Stimulated activated CD4-positive, alpha-beta T cell treated with anti-CD3 and anti-CD28 coated beads, Interleukin-12 subunit alpha, Interleukin-12 subunit beta, amount 100 ng/mL, for 4 hours (primary cell): ENCODE data around the gene CCPG1.
A peak's percentile ranks its signal among the peaks of the same experiment; 100 is the strongest.
"Not testable (repeated sequence)": the region's sequence is repeated elsewhere in the genome, so short reads cannot be mapped to it uniquely, and the experiment has no call there.

ENCODE experiments used
- DNase-seq: peaks from one replicate; pipeline ENCODE4 v3.0.0-alpha.2; 2020

The CCPG1 gene, protein sequence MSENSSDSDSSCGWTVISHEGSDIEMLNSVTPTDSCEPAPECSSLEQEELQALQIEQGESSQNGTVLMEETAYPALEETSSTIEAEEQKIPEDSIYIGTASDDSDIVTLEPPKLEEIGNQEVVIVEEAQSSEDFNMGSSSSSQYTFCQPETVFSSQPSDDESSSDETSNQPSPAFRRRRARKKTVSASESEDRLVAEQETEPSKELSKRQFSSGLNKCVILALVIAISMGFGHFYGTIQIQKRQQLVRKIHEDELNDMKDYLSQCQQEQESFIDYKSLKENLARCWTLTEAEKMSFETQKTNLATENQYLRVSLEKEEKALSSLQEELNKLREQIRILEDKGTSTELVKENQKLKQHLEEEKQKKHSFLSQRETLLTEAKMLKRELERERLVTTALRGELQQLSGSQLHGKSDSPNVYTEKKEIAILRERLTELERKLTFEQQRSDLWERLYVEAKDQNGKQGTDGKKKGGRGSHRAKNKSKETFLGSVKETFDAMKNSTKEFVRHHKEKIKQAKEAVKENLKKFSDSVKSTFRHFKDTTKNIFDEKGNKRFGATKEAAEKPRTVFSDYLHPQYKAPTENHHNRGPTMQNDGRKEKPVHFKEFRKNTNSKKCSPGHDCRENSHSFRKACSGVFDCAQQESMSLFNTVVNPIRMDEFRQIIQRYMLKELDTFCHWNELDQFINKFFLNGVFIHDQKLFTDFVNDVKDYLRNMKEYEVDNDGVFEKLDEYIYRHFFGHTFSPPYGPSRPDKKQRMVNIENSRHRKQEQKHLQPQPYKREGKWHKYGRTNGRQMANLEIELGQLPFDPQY

DNA sequence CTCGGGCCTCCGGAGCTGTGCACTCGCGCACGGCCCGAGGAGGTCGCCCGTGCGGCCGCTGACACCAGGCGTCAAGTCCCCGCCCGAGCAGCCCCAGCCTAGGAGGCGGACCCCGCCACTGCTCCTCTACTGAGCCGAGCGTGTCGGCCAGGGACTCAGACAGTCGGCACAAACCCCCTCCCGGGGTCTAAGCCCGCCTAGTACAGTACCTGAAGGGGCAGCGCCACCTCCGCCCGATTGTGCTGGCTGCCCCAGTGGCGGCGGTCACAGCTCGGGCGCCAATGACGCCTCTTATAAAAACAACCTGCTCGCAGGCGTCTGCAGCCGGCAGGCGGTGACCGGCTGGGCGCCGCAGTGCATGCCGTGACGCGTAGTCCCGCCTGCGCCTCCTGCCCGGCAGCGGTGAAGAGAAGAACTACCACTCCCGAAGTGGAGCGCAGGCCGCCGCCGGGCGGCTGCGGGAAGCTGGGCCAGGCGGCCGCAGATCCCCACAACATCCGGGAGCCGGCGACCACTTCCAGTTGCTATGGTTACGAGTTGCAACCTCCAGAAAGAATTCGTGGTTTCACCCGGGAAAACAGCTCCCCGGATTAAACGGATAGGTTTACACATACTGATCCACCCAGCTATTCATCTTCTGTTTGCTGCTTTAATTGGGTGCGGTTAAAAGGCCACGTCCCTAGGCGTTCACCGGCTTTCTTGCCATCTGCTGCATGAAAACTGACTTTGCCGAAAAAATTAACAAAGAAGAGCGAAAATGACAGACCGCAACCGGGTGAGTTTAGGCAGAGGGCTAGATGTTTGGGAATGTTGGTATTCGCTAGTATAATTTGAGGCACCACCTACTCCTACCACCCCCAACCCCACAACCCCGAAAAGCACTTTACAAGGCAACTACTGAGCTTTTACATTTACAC is at the start of gene CCPG1, which contains the start of gene PIERCE2:
Gene CCPG1, minus strand, starts transcription at position 348 of the 917 bp plus-strand sequence. CDS start 18,935 bp downstream, outside the sequence.
Gene PIERCE2, plus strand, starts transcription at position 484 of the 917 bp plus-strand sequence. Its CDS starts 274 bp downstream, at position 758.
- DNase-seq, result peak; percentile 80

DNA sequence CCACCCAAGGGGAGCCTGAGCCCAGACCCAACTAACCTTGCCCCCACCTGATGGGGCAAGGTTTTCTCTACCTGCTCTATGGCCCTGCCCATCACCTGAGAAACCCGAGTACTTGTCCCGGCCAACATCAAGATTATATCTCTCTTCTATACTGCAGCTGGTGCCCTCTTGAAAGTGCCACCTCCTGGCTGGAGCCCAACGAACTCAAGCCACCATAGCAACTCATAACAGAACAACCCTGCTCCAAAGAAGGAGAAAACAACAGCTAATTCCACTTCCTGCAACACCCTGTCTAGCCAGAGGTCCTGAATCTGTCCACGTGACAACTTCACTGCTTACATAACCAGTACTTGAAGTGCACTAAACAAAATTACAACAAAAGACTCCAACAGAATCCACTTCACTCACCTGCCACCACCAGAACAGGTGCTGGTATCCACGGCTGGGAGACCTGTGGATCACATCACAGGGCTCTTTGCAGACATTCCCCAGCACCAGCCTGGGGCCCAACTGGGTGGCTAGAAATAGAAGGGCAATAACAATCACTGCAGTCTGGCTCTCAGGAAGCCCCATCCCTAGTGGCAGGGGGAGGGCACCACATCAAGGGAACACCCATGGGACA is 49.4 kb upstream of the CCPG1 start:
- no peak for DNase-seq

DNA sequence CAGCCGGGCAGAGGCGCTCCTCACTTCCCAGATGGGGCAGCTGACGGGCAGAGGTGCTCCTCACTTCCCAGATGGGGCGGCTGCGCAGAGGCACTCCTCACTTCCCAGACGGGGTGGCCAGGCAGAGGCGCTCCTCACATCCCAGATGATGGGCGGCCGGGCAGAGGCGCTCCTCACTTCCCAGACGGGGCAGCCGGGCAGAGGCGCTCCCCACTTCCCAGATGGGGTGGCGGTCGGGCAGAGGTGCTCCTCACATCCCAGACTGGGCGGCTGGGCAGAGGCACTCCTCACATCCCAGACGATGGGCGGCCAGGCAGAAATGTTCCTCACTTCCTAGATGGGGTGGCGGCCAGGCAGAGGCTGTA is 38.9 kb upstream of the CCPG1 start:
- DNase-seq, result not testable (repeated sequence)

DNA sequence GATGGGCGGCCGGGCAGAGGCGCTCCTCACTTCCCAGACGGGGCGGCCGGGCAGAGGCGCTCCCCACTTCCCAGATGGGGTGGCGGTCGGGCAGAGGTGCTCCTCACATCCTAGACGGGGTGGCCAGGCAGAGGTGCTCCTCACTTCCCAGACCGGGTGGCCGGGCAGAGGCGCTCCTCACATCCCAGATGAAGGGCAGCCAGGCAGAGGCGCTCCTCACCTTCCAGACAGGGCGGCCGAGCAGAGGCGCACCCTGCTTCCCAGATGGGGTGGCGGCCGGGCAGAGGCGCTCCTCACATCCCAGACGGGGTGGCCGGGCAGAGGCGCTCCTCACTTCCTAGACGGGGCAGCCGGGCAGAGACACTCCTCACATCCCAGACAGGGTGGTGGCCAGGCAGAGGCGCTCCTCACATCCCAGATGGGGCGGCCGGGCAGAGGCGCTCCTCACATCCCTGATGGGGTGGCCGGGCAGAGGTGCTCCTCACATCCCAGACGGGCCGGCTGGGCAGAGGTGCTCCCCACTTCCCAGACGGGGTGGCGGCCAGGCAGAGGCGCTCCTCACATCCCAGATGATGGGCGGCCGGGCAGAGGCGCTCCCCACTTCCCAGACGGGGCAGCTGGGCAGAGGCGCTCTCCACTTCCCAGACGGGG is 38.3 kb upstream of the CCPG1 start:
- not testable (repeated sequence) for DNase-seq

DNA sequence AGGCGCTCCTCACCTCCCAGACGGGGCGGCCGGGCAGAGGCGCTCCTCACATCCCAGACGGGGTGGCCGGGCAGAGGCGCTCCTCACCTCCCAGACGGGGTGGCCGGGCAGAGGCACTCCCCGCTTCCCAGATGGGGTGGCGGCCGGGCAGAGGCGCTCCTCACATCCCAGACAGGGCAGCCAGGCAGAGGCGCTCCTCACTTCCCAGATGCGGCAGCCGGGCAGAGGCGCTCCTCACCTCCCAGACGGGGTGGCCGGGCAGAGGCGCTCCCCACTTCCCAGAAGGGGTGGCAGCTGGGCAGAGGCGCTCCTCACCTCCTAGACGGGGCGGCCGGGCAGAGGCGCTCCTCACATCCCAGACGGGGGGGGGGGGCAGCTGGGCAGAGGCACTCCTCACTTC is 37.8 kb upstream of the CCPG1 start:
- not testable (repeated sequence) for DNase-seq

DNA sequence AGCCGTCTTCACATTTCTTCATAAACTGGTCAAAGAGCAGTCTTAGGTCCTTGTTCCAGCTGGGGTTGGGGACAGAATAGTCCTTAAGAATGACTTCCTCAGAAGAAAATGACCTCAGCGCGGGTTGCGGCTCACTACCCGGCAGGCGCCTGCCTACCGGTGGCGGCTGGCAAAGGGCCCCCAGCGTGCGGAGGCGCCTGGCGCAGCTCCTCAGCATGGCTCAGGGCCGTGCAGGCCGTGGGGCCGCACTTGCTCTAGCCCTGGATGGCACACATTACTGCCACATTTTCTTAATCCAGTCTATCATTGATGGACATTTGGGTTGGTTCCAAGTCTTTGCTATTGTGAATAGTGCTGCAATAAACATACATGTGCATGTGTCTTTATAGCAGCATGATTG is 35.0 kb upstream of the CCPG1 start:
- not testable (repeated sequence) for DNase-seq

DNA sequence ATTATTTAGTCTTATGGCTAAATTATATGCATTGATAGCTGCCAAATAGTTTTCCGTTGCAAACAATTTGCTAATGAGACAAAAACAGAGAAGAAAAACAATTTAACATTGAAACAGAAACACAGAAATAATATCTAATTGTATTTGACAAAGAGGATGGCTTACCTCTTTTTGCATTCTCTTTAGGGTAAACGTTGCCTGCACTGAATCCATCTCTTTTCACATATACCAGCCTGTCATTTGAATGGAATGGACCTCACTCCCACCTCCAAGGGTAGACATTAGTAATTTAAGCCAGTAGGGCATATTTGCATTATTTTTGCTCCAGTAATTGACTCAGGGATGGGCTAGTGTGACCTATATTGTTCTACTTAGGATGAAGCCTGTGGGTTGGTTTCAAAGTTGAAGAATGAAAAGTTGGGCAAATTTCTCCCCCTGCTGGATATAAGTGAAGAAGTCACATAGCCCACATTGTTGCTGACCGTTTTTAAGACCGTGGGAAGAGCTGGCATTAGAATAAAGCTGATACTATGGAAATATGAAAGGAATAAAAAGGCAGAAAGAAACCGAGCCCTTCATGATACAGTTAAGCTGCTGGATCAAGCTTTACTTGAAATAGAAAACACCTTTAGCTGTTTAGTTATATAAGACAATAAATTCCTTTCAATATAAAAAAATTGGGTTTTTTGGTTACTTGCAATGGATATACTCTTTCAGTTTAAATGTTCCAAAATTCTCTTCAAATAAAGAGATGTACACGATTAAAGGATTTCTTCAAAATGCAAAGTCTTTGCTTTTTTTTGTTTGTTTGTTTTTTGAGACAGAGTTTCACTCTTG is 27.0 kb upstream of the CCPG1 start:
- no peak for DNase-seq

DNA sequence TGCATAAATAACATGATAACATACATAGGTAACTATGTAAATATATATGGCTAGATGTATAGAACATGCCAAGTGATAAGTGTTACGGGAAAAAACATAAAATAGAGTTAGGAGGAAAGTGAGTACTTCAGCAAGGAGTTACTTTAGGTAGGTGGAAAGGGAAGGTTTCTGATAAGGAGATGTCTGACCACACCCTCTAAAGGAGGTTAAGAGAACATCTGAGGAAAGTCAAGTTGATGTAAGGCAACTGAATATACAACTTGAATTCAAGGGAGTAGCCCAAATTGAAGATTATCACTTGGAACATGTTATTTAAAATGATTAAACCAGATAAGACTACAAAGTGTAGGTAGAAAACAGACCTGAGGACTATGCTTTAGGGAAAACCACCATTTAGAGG is 13.9 kb upstream of the CCPG1 start:
- DNase-seq, result no peak

DNA sequence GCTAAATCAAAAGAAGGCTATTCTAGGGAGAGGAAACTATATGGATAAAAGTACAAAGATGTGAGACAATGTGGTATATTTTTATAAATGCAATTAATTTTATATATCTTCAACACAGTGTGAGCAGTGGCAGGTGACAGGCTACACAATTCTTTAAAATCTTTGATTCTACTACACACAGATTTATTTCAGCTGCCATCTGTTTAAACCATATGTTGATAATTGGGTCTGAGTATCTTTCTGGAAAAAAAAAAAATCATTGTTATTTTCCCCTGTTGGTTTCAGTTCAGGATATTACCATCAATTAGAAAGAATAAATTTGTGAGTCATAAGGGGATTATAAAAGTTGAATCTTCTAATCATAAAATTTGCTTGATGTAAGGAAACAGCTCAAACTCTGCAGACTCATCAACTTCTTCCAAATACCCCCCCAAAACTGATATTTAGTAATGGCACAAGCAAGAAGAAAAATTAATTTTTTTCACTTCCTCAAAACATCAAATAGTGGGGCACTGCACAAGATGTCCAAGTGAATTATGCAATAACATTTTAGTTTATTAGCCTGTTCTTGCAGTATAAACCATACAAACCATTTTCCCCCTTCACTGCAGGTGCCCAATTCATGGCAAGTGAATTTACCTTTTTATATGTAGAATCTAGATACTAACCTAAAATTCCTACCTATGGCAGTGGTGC is 12.2 kb upstream of the CCPG1 start:
- DNase-seq, result no peak

DNA sequence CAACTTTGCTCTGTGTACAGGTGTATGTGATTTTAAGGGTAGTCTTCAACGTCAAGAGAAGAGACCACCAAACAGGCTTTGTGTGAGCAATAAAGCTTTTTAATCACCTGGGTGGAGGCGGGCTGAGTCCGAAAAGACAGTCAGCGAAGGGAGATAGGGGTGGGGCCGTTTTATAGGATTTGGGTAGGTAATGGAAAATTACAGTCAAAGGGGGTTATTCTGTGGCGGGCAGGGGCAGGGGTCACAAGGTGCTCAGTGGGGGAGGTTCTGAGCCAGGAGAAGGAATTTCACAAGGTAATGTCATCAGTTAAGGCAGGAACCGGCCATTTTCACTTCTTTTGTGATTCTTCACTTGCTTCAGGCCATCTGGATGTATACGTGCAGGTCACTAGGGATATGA is 9.5 kb upstream of the CCPG1 start:
- not testable (repeated sequence) for DNase-seq

DNA sequence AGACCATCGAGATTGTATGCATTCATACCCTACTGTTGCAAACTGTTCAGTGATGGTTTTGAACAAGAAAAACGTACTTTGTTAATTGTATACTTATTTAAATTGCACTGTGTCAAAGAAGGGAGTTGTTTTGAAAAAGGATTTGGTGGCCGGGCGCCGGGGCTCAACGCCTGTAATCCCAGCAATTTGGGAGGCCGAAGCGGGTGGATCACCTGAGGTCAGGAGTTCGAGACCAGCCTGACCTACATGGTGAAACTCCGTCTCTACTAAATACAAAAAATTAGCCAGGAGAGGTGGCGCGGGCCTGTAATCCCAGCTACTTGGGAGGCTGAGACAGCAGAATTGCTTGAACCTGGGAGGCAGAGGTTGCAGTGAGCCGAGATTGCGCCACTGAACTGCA is 817 bp upstream of the CCPG1 start:
- DNase-seq, result not testable (repeated sequence)

DNA sequence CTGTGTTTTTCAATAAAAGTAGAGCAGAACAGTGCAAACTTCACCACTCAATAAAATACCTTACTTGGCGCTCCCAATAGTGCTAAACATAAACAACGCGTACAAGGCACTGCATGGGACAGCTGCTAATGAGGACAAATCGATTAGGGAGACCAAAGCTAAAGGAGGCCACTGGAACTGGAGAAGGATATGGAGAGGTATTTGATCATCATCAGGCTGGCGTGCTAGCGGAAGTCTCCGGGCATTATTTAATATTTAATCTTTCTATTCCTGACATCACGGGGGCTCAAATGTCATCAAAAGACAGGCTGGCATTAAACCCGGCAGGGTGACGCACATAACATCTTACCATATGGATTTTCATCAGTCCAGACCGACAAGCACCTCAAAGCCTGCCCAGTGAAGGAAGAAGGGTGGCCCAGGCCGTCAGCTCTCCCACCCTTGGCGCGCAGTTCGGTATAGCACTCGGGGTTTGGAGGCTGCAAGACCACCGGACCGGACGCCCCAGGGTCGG is 604 bp downstream of the CCPG1 start:
- no peak for DNase-seq

DNA sequence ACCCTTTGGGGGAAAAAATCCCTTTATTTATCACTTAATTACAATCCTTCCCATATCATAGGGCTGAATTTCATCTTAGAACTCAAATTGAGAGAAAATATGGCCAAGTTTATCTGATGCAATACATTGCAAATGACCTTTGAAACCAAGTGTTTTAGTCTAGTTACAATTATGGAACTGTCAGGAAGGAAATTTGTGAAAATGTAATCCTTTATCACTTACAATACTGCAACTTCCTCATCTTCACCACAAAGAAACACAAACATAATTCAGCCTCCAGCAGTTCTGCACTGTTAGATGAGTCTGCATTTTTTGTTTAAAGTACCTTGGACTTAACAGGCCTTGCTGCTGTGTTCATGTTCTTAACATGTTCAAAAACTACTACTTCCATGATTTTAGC is 4.6 kb downstream of the CCPG1 start:
- DNase-seq, result no peak

DNA sequence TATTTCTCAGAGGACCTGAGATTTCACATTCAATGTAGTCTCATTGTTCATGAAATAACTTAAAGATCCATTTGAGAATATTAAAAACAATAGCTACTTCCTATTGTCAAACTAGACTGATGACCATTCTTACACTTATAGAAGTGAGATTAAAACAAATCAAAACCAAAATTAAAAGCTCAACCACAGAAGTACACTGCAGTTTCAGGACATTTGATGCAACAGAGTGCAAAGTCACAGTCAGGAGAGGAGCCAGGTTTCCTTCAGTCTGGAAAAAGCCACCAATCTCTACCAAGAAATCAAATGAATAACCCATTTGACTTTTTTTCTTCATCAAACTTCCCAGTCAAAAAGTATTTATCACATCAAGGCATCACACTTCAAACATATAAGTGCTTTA is 5.5 kb downstream of the CCPG1 start:
- DNase-seq, result no peak

DNA sequence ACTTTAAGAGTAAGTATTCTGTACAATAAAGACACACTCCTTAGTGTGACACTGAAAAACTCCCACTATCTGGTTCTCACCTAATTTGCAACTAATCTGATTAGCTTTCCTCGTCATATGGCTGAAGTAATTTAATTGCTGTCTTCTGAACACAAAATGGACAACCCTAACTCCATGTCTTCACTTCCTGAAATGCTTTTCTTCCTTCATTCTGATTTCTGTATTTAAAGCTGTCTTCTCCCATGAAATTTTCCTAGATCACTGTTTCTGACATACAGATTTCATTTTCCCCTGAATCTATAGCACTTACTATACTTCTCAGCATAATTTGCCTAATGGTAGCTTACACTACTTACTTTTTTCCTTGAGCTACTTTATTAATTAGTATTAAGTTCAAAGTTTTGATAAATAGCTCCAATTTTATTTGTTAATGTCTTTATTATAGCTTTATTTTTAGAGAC is 6.3 kb downstream of the CCPG1 start:
- no peak for DNase-seq

DNA sequence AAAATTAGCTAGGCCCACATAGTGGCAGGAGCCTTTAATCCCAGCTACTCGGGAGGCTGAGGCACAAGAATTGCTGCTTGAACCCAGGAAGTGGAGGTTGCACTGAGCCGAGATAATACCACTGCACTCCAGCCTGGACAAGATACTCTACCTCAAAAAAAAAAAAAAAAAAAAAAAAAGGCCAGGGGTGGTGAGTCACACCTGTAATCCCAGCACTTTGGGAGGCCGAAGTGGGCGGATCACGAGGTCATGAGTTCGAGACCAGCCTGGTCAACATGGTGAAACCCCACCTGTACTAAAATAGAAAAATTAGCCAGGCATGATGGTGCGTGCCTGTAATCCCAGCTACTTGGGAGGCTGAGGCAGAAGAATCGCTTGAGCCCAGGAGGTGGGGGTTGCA is 8.1 kb downstream of the CCPG1 start:
- not testable (repeated sequence) for DNase-seq

DNA sequence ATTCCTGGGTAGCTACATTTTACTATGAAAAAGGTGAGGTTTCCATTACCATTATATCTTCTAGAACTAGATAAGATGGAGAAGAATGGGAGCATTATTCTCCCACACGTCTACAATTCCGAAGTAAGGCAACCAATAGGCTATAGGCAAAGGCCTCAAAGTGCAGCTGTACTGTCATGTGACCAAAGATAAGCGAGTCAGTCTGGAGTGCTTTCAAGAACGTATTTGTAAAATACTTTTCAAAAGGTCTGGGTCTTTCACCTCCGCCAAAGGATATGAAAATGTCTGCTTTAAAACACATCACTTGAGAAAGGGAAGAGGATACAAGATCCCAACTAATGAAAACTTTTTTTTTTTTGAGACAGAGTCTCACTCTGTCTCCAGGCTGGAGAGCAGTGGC is 9.9 kb downstream of the CCPG1 start:
- DNase-seq, result no peak

DNA sequence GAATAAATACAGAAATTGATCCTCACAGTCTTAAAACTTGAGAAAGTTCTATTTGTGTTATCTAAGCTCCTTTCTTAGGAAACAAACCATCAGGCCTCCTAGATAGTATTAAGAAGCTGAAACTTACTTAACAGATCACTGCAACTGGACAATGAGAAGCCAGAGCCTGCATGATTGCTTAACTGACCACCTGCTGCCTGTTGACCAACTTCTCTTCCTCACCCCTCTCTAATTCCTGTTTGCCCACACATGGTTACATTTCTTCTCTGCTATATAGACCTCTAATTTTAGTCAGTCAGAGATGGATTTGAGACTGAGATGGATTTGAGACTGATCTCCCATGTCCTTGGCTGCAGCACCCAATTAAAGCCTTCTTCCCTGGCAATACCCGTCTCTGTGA is 13.5 kb downstream of the CCPG1 start:
- DNase-seq, result no peak

DNA sequence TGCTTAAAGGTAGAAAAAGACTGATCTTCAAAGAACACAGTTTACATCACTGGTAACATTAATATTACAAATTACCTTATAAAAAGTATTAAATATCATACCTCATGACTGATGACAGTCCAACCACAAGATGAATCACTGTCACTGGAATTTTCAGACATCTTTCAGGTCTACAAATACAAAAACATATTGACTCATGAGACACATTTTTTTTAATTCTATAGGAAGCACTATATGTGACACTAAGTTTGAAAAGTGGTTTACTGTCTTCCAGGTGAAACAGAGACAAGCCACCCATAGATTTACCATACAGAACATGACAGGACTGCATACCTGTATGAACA is 18.9 kb downstream of the CCPG1 start:
- DNase-seq, result no peak

DNA sequence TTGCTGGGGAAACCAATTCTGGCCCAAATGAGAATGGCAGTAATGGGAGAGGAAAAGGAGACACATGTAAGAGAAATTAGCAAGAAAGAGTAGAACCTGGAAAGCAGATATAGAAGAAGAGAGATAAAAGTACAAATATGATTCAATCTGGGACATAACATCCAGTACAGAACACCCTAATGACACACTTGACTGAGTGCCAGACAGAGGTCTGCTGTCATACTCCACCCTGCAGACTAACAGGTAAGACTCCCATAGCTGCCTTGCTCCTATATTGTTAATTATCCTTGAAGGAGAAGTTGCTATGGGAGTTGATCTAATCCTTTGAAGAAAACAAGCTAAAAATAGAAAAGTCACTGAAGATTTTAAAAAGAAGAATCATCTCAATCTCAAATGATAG is 21.1 kb downstream of the CCPG1 start:
- no peak for DNase-seq
